Fibroblast of mammary gland (primary cell): ENCODE results near the gene KLHL42.
"Not testable (repeated sequence)": the region's sequence is repeated elsewhere in the genome, so short reads cannot be mapped to it uniquely, and the experiment has no call there.

Experiments
- DNase-seq: peaks from one replicate; pipeline ENCODE4 v3.0.0-alpha.2; 2010; ENCODE audit warnings: low read depth
- H3K4me3 ChIP-seq: 2 replicates; pipeline ENCODE4 v1.5.1; 2011; ENCODE audit warnings: low read depth, mild to moderate bottlenecking, low read length, moderate library complexity; ENCODE audit not compliant: control insufficient read depth
- TF ChIP-seq, protein P1 (sequence below): conservative IDR thresholded peaks from 2 replicates; pipeline ENCODE4 v1.5.1; 2011; ENCODE audit warnings: low read depth, low read length, inconsistent platforms; ENCODE audit not compliant: control insufficient read depth, insufficient read depth

The KLHL42 gene

GRCh38 chr12:27840229-27840999 is 60.4 kb downstream of the KLHL42 start:
- no peak for DNase-seq
- TF ChIP-seq, protein P1, sequence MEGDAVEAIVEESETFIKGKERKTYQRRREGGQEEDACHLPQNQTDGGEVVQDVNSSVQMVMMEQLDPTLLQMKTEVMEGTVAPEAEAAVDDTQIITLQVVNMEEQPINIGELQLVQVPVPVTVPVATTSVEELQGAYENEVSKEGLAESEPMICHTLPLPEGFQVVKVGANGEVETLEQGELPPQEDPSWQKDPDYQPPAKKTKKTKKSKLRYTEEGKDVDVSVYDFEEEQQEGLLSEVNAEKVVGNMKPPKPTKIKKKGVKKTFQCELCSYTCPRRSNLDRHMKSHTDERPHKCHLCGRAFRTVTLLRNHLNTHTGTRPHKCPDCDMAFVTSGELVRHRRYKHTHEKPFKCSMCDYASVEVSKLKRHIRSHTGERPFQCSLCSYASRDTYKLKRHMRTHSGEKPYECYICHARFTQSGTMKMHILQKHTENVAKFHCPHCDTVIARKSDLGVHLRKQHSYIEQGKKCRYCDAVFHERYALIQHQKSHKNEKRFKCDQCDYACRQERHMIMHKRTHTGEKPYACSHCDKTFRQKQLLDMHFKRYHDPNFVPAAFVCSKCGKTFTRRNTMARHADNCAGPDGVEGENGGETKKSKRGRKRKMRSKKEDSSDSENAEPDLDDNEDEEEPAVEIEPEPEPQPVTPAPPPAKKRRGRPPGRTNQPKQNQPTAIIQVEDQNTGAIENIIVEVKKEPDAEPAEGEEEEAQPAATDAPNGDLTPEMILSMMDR = peak; percentile 54
- no peak overlapping the region for H3K4me3 ChIP-seq

DNA sequence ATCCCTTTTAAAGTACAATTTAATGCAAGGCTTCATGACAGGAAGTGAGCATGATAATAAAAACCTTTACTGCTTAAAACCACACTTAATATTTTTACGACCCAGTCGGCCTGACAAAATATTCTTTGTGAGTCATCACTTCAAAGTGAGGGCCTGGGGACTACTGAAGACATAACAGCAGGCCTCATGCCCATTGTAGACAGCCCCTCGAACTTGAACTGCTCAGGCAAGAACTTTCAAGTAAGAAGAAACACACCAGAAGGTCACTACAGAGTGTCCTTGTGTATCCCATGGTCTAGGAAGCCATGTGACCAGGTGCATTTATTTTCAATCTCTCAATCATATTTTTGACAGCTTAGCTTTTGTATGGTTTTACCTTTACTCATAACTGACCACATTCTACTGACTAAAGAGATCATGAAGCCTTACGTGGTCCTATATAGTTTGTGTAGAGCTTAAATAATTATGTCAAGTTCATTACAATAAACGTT is 61.4 kb downstream of the KLHL42 start:
- H3K4me3 ChIP-seq = no peak overlapping the region
- TF ChIP-seq, protein P1 = no peak
- DNase-seq = no peak

GRCh38 chr12:27843714-27844245 is 63.7 kb downstream of the KLHL42 start:
- peak; percentile 61 for DNase-seq
- TF ChIP-seq, protein P1 = no peak
- H3K4me3 ChIP-seq = no peak overlapping the region

DNA sequence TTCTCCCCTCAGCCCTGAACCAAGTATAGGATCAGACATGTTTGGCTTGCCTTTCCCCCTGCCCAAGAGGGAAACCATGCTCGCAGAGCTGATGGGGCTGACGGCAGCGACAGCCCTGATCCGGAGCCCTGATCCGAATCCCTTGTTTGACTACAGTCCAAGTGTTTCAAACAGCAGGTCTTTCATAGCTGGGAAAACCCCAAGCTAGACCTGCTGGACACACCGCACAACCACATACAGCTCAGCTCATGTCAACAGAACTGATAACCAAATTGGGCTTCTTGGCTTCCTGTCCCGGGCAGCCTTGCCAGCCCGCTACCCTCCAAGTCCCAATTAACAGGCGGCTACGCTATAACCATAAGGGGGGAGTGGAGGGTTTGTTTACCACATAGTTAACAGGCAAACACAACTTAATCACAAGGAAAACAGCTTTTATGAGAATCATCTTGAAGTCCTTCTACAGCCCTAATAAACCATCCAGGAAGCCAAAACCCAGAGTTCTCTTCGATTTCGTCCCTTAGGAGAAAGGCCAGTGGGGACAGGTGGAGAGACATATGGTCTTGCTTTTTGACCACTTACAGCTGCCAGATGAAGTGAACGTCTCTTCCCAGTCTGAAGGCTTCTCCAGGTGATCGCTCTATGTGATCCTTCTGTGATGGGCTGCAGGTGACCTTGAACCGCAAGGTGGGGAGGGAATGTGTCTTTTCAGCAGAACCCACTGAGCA is 64.5 kb downstream of the KLHL42 start:
- H3K4me3 ChIP-seq = no peak overlapping the region
- no peak for DNase-seq
- TF ChIP-seq, protein P1 = no peak

DNA sequence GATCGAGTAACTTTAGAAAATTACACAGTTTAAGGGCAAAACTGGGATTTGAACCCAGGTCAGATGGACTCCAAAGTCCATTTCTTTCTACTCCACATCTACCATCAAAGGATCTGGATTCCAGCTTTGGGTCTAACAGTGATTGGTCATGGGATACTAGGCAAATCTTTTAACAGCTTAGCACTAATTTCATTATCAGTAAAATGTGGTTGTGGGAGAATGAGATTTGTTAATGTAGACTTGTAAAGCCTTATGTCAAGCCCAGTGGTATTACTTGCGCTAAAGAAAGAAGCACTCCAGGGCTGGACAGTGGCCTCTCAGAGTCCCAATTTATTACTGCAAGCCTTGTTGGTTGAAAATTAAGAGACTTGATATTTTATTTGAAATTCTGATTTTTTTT is 65.2 kb downstream of the KLHL42 start:
- TF ChIP-seq, protein P1 = no peak
- DNase-seq = no peak
- H3K4me3 ChIP-seq = no peak overlapping the region

DNA sequence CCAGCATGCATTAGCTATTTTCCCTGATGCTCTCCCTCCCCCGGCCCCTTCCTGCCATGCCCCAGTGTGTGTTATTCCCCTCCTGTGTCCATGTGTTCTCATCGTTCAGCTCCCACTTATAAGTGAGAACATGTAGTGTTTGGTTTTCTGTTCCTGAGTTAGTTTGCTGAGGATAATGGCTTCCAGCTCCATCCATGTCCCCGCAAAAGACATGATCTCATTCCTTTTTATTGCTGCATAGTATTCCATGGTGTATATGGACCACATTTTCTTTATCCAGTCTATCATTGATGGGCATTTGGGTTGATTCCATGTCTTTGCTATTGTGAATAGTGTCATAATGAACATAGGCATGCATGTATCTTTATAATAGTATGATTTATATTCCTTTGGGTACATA is 65.7 kb downstream of the KLHL42 start:
- H3K4me3 ChIP-seq, DNase-seq: not testable (repeated sequence)

DNA sequence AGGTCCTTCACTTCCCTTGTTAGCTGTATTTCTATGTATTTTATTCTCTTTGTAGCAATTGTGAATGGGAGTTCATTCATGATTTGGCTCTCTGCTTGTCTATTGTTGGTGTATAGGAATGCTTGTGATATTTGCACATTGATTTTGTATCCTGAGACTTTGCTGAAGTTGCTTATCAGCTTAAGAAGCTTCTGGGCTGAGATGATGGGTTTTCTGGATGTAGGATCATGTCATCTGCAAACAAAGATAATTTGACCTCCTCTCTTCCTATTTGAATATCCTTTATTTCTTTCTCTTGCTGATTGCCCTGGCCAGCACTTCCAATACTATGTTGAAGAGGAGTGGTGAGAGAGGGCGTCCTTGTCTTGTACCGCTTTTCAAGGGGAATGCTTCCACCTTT is 67.3 kb downstream of the KLHL42 start:
- DNase-seq = not testable (repeated sequence)

More for the DNA sequence above, 67.3 kb downstream of the KLHL42 start:
- H3K4me3 ChIP-seq = not testable (repeated sequence)
